G401 (cell line): ENCODE data around the gene TIPARP. TPM values are rescaled to one million over a fixed set of nuclear protein-coding genes. Genes with fewer than 3 reads are reported as not detected.
"Not testable (repeated sequence)": the region's sequence is repeated elsewhere in the genome, so short reads cannot be mapped to it uniquely, and the experiment has no call there.

Experiments used
- DNase-seq: peaks from one replicate; pipeline ENCODE4 v3.0.0-alpha.2; 2015; ENCODE audit warnings: low spot score
- in situ Hi-C: cut with HindIII; loops from 2 replicates; pipeline ENCODE4 v1.10.0; 2016; ENCODE audit warnings: low sequenced_read_pairs, mixed read lengths
- total RNA-seq: library from RNA; depleted of rRNA; stranded (reverse); fragments of >200 nt; shearing (Covaris generic); gene quantifications from 2 replicates; pipeline ENCODE4 v1.2.3, GENCODE V29; 2014

Gene TIPARP
- total RNA-seq, 1 experiment from 2014 or later: 33.1 TPM

GRCh38 chr3:156643729-156644389 is 30.5 kb upstream of the TIPARP start:
- no peak for DNase-seq
- in situ Hi-C loops: no loop called here

- in situ Hi-C loops: no loop called here
- no peak for DNase-seq
Measured at GRCh38 chr3:156644958-156645357, 29.4 kb upstream of the TIPARP start.

- in situ Hi-C loops: no loop called here
- DNase-seq: no peak
Measured at GRCh38 chr3:156646958-156647357, 27.4 kb upstream of the TIPARP start.

- in situ Hi-C loops: no loop called here
Measured at GRCh38 chr3:156648086-156648485, 26.3 kb upstream of the TIPARP start.

GRCh38 chr3:156649681-156650080 is 24.7 kb upstream of the TIPARP start:
- in situ Hi-C loops: no loop called here
- DNase-seq: no peak

More at GRCh38 chr3:156648086-156648485, 26.3 kb upstream of the TIPARP start:
- DNase-seq: no peak

GRCh38 chr3:156652661-156653060 is 21.7 kb upstream of the TIPARP start:
- DNase-seq, in situ Hi-C loops: not testable (repeated sequence)

GRCh38 chr3:156654834-156655233 is 19.6 kb upstream of the TIPARP start:
- in situ Hi-C loops: no loop called here
- DNase-seq: no peak

GRCh38 chr3:156655819-156656550 is 18.4 kb upstream of the TIPARP start:
- in situ Hi-C loops: no loop called here
- DNase-seq: no peak

- DNase-seq: no peak
- in situ Hi-C loops: no loop called here
Measured at GRCh38 chr3:156657440-156657839, 16.9 kb upstream of the TIPARP start.

- DNase-seq: no peak
- in situ Hi-C loops: no loop called here
Measured at GRCh38 chr3:156657862-156658731, 16.3 kb upstream of the TIPARP start.

- DNase-seq: no peak
- in situ Hi-C loops: no loop called here
Measured at GRCh38 chr3:156658732-156659090, 15.7 kb upstream of the TIPARP start.

- no peak for DNase-seq
- in situ Hi-C loops: no loop called here
Measured at GRCh38 chr3:156659260-156659659, 15.1 kb upstream of the TIPARP start.

- DNase-seq: no peak
- in situ Hi-C loops: no loop called here
Measured at GRCh38 chr3:156661155-156661554, 13.2 kb upstream of the TIPARP start.

GRCh38 chr3:156664011-156664830 is 10.2 kb upstream of the TIPARP start:
- in situ Hi-C loops: no loop called here
- DNase-seq: no peak

- in situ Hi-C loops: no loop called here
- DNase-seq: no peak
Measured at GRCh38 chr3:156664831-156665178, 9.6 kb upstream of the TIPARP start.

GRCh38 chr3:156665291-156665690 is 9.1 kb upstream of the TIPARP start:
- in situ Hi-C loops: no loop called here
- no peak for DNase-seq

GRCh38 chr3:156666073-156666472 is 8.3 kb upstream of the TIPARP start:
- in situ Hi-C loops: no loop called here
- DNase-seq: no peak

GRCh38 chr3:156668073-156668763 is 6.2 kb upstream of the TIPARP start:
- DNase-seq: no peak
- in situ Hi-C loops: no loop called here

- DNase-seq: no peak
- in situ Hi-C loops: no loop called here
Measured at GRCh38 chr3:156670077-156670476, 4.3 kb upstream of the TIPARP start.
